HG03354 (cell line): ENCODE results near the gene CEP63.
"Not testable (repeated sequence)": the region's sequence is repeated elsewhere in the genome, so short reads cannot be mapped to it uniquely, and the experiment has no call there.

ENCODE experiments used
- ATAC-seq: cut with Tn5 transposase; IDR thresholded peaks from one replicate; pipeline ENCODE4 v1.9.1; 2021; ENCODE audit warnings: mild to moderate bottlenecking; ENCODE audit not compliant: unreplicated experiment, poor library complexity, severe bottlenecking

Gene CEP63

DNA sequence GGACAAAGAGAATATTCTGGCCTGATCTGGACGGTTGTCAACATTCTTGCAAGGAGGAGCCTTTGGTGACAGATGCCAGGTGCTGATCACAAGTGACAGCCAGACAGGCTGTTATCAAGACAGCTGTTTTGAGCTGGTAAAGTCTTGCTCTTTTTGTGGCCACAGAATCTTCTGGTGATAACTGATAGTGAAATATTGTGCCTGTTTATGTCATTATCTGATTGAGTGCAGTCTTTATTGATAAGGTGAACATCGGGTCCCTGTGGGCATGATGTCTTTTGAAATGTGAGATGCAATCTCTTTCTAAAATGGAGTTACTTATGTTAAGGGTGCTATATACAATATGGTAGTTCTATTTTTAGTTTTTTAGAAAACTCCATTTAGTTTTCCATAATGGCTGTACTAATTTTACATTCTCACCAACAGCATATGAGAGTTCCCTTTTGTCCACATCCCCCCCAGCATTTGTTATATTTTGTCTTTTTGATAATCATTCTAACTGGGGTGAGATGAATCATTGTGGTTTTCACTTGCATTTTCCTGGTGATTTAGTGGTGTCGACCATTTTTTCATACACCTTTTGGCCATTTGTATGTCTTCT is 10.7 kb downstream of the CEP63 start:
- ATAC-seq = no peak

DNA sequence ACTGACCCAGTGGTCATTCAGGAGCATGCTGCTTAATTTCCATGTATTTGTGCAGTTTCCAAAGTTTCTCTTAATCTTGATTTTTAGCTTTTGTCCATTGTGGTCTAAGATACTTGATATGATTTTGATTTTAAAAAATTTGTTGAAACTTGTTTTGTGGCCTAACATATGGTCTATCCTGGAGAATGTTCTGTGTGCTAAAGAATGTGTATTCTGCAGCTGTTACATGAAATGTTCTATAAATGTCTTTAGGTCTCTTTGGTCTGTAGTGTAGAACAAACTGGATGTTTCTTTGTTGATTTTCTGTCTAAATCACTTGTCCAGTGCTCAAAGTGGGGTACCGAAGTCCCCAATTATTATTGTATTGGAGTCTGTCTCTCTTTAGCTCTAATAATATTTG is 17.4 kb downstream of the CEP63 start:
- no peak for ATAC-seq

DNA sequence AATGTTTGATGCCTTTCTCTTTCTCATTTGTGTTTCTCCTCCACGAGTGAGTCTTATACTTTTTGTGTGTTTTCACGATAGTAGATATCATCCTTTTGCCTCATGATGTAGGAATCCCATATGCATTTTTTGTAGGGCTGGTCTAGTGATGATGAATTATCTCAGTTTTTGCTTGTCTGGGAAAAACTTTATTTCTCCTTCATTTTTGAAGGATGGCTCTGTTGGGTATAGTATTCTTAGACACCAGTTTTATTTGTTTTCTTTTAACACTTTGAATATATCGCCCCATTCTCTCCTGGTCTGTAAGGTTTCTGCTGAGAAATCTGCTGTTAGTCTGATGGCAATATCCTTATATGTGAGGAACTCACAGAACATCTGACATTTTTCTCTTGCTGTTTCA is 18.3 kb downstream of the CEP63 start:
- ATAC-seq = no peak

DNA sequence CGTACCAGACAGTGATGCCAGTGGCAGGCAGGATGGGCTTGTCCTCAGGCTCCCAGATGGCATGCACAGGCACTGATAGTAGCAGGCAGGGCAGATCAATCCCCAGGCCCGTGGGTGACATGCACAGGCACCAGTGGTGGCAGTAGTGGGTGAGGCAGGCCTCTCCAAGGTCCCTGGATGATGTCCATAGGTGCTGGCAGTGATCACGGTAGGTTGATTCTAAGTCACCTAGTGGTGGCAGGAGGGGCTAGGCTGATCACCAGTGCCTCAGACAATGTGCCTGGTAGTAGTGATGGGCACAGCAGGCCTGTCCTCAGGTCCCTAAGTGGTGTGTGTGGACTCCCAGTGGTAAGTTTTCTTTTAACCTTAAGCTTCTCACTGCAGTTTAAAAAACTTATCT is 19.6 kb downstream of the CEP63 start:
- no peak for ATAC-seq

DNA sequence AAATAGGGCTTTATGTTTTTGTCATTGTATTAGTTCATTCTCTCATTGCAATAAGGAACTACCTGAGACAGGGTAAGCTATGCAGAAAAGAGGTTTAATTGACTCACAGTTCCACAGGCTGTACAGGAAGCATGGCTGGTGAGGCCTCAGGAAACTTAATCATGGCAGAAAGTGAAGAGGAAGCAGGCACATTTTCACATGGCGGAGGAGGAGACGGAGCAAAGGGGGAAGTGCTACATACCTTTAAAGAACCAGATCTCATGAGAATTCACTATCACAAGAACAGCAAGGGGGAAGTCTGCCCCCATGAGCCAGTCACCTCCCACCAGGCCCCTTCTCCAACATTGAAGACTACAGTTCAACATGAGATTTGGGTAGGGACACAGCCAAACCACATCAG is 25.6 kb downstream of the CEP63 start:
- no peak for ATAC-seq

DNA sequence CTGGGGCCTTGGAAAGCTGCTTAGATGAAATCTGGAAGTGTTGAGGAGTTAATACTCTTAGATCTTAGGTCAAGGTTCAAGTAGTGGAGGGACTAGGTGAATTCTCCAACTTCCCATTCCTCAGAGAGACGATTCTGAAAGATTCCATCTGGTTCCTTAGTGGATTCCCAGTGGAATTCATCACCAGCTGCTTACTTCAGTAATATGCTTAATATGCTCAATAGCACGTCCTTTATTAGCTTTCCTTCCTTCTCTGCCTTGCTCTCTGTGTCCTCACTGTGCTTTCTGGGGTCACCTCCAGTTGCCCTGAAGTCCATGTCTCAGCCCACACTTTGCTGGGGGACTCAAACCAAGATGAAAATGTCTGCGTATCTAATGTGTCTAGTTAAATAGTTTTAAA is 31.0 kb downstream of the CEP63 start:
- ATAC-seq = no peak

DNA sequence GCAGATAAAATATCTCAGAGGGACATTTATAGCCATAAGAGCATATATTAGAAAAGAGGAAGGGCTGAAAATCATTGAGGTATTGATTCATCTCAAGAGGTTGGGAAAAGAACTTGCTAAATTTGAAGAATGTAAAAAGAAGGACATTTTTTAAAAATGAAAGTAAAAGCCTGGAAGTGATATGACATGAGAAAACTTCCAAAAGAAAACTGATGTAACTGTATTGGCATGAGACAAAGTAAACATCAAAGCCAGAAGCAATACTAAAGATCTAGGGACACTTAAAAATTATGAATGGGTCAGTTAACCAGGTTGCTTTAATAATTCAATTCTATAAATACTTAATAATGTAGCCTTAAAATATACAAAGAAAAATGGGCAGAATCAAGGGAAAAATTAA is 31.9 kb downstream of the CEP63 start:
- no peak for ATAC-seq

DNA sequence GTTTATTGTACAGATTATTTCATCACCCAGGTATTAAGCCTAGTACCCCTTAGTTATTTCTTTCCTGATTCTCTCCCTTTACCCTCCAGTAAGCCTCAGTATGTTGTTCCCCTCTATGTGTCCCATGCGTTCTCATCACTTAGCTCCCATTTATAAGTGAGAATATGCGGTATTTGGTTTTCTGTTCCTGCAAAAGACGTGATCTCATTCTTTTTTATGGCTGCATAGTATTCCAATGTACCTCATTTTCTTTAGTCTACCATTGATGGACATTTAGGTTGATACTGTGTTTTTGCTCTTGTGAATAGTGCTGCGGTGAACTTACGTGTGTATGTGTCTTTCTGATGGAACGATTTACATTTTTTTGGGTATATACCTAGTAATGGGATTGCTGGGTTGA is 36.7 kb downstream of the CEP63 start:
- ATAC-seq = no peak

DNA sequence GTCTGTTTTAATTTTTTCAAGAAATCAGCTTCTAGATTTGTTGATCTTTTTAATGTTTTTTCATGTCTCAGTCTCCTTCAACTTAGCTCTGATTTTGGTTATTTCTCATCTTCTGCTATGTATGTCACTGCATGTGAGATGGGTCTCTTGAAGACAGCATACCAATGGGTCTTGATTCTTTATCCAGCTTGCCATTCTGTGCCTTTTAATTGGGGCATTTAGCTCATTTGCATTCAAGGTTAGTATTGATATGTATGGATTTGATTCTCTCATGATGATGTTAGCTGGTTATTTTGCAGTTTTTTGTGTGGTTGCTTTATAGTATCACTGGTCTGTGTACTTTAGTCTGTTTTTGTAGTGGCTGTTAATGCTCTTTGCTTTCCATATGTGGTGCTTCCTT is 39.4 kb downstream of the CEP63 start:
- no peak for ATAC-seq

DNA sequence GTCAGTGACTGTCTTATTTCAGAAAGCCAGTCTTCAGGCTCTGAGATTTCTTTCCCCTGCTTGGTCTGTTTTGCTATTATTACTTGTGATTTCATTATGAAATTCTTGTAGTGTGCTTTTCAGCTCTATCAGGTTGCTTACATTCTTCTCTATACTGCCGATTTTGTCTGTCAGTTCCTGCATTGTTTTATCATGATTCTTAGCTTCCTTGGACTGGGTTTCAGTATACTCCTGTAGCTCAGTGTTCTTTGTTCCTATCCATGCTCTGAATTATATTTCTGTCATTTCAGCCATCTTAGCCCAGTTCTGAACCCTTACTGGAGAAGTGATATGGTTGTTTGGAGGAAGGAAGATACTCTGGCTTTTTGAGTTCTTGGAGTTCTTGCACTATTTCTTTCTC is 40.5 kb downstream of the CEP63 start:
- no peak for ATAC-seq

DNA sequence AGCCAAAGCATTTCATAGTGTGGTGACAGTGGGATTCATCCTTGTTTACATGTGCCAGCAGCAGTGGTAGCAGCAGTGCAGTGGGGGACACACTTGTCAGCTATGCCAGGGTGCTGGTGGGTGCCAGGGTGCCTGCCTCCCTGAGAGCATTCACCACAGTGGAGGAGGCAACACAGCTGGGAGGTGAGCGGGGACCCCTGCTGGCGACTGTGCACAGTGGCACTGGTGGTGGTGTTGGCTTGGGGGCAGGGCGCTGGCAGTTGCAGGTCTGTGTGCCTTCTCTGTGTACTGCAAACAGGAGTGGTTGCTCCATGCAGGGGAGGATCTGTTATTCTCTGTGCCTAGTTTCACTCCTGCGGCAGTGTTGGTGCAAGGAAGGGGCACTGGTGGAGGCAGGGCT is 41.2 kb downstream of the CEP63 start:
- ATAC-seq = no peak

DNA sequence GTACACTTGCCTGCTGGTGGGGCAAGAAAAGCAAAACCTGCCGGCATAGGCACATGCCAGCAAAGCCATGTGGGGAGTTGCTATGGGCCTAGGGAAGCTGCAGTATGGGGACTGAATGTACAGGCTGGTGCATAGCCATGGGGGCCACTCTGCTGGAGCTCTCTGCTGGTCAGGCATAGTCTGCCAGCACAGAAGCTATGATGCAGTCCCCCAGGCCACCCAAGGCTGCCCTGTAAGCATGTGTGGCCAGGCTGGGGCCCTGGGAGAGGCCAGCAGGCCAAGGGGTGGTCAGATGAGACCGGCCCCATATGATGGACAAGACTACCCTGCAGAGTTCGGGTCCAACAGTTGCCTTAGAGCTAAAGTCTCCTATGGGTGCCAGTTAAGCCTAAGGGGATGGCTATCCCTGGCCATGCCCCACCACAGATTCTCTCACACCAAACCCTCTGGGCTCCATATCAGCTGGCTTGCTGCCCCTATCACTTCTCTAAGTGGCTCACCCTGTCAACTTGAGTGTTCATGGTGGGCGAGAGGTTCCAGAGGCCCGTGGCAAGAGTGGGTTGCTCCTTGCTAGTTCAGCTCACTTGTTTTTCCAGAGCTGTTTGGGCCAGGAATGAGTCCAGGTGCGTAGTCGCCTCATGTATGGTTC is 41.8 kb downstream of the CEP63 start:
- ATAC-seq = no peak

DNA sequence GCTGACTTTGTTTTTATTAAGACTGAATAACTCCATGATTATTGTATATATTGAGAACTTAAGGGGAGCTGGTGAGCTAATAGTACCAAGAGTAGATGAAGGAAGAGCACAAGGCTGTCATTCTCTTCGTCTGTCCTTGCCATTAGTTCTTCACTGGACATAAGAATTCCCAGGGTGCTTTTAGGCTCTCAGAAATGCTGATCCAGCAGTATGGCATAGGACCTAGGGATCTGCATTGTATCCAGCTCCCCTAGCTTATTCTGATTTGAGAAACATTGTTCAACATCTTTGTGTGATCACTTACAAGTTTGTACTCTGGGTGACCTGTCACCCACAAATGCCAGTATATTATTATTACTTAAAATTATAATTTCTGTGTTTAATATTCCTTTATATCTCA is 47.6 kb downstream of the CEP63 start:
- ATAC-seq = no peak

DNA sequence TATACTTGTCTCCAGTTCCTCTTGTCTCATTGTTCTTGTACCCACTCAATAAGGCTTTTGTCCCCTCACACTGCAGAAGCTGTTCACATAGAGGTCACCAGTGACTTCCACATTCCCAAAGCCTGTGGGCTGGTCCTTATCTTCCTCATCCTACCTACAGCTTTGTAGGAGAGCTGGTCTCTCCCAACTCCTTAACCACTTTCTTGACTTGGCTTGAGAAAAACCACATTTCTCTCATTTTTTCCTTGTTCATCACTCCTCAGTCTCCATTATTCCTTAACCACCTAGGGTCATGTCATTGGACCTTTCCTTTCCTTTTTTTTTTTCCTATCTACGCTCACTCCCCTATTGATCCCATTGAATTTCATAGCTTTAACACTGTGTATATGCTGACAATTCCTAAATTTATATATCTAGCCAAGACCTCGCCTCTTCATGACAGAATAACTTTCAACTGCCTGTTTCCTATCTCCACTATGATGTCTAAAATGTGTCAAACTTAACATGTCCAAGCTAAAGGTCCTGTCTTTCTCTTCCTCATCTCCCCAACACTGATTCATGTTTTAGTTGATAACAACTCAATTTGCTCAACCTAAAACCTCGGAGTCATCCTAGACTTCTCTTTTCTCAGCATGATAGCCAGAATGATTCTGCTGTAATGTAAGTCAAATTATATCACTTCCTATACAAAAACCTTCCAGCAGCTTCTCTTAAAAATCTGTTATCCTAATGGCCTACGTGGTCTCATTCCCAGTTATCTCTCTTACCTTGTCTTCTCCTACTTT is 49.5 kb downstream of the CEP63 start:
- ATAC-seq = no peak

DNA sequence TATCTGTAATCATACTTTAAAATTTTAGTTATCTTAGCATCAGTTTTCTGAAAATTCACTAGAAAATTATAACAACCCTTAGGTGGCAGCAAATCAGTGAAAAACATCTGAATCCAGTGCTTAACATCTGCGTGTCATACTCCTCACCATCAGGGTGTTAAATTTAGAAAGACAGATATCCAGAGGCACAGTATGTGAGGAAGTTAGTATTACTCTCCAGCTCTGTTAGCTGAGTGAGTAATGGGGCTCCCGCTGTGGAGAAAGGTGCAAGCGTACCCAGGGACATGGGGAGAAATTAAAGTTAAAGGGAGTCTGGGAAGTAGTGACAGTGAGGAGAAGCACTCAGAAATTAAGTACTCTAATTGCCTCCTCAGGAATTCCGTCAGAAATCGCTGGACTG is 50.9 kb downstream of the CEP63 start:
- ATAC-seq = no peak

DNA sequence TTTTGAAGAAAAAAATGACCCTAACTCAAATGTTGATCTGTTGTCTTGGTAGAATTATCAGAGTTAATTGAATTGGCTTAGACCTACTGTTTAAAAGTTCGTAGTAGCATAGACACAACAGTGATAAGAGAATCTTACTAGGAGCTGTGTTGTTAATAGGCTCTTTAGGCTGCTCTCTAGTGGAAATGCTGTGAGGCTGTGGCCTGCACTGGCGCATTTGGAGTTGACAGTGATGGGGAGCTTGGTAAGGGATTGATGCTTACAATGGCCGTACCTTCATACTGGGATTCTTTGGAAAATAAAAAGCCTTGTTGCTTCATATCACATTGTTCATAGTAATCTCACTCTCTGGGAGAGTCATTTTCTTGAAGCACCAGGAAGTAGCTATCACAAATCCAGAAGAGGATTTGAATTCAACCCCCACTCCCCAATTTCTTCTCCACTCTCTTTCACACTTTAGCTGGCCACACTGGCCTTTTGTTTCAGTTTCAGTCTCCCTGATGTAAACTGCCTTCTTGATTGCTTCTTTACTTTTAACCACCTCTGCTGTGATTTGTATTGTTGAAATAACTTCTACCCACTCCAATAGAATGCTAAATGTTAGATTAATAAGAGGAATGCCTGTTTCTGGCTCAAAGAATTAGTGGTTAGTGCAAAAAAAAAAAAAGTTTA is 56.6 kb downstream of the CEP63 start:
- no peak for ATAC-seq

DNA sequence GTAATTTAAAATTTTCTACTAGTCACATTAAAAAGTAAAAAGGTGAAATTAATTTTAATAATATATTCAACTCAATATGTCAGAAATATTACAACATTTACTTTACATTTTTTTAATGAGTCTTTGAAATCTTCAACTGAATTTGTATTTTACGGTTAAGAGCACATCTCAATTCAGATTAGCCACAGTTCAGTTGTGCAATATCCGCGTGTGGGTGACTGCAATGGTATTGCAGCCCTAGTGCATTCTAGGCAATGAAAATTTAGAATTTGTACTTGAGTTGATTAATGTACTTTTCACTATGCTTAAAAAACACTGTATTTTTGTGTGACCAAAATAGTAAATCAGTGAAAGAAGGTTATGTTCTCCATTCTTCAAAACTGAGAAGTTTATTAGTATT is 57.3 kb downstream of the CEP63 start:
- ATAC-seq = no peak

DNA sequence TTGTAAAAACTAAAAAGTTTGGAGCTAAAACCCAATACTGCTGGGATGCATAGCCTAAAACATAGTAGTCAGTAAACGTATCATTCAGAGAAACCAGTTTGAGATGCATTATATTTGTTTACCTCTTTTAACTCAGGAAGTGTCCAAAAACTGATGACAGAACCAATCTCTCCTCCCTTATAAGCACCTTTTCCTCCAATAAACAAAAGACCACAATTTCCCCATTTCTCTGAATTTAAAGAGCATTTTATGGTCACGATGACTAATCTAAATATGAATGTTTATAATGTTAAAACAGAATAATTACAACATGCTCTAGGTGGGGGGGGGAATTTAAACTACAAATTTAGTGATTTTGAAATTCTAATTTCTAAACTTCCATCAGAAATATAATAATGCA is 58.5 kb downstream of the CEP63 start:
- ATAC-seq = no peak

DNA sequence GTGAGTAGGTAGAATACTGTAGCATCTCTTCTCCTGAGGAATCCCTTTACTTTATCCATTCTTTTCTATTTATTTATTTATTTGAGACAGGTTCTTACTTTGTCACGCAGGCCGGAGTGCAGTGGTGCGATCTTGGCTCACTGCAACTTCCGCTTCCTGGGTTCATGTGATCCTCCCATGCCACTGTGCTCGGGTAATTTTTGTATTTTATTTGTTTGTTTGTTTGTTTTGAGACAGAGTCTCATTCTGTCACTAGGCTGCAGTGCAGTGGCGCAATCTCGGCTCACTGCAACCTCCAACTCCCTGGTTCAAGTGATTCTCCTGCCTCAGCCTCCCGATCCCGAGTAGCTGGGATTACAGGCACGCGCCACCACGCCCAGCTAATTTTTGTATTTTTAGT is 58.9 kb downstream of the CEP63 start:
- not testable (repeated sequence) for ATAC-seq

DNA sequence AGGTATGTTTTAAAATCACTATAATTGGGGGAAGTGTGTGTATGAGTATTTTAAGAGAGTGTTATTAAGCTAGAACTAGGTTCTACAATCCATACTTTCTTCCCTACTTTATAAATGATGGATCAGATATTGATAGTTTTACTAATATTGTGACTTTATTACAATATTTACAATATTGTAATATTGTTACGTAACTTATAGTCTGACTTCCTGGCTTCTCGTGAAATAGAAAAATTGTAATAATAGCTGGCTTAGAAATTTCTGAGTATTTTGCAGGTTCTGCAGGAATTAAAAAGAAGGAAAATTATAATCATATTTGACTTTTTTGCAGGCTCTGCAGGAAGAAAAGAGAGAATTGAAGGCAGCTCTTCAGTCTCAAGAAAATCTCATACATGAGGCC is 60.0 kb downstream of the CEP63 start:
- no peak for ATAC-seq

DNA sequence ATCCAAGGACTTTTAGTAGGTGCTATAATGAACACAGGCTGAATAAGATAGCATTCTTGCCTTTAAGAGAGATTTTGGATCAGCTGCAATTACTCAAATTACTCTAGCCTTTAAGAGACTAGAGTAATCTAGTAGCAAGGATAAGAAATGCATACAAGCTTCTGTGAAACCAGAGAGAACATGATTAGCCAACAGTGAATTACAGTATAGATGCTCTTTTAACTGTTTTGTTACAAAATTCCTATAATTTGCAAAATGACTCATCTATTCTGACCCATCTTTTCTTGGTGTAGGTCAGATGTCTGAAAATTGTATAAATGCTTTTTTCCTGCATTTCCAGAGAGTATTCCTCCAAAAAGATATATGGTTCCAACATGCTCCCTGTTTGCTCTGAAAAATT is 66.9 kb downstream of the CEP63 start:
- no peak for ATAC-seq
